ENCODE data around the gene OSBP2. TPM values are rescaled to one million over a fixed set of nuclear protein-coding genes. Genes with fewer than 3 reads are reported as not detected.
"Not testable (repeated sequence)": the region's sequence is repeated elsewhere in the genome, so short reads cannot be mapped to it uniquely, and the experiment has no call there.

Gene OSBP2
- total and polyA plus RNA-seq, 10 of the 15 experiments (the other 5 are each of a cell fraction or from before 2014, with no cell fraction given), result 0.11 to 7.7 (median 3.6) TPM

- no peak overlapping the region for H3K4me3 ChIP-seq
- H3K4me2 ChIP-seq (ENCODE audit: control insufficient read depth, insufficient read depth), result no peak overlapping the region
- no peaks in the 10 kb centered on the region for H3K36me3 ChIP-seq (ENCODE audit: control insufficient read depth in 2 of 2, insufficient read depth in 2 of 2, low read length in 1 of 2)
- CTCF ChIA-PET, result interaction anchor here (0.6 kb wide), 1 partner anchor 1893 kb away, joined by 3 read pairs; no protein-coding TSS in a partner anchor
- FAIRE-seq, result no peak
- H3K27me3 ChIP-seq (replicated peaks in 1 of 2; ENCODE audit: control insufficient read depth in 2 of 2, insufficient read depth in 2 of 2, low read length in 1 of 2), result no peaks in the 10 kb centered on the region
- no peak for DNase-seq (ENCODE audit: low read depth, low spot score)
- POLR2A ChIA-PET, result interaction anchor here (0.6 kb wide), 1 partner anchor 400 kb away, joined by 3 read pairs; no protein-coding TSS in a partner anchor
- no peaks in the 10 kb centered on the region for H3K9me3 ChIP-seq (replicated peaks; ENCODE audit: control insufficient read depth, insufficient read depth, low read length)
- ATAC-seq, result no peak
- 70% methylated on average over 9 of the region's 9 CpGs for WGBS (ENCODE audit: insufficient coverage, insufficient replicate concordance, low lambda C conversion rate, missing lambda C conversion rate)
- H4K20me1 ChIP-seq (ENCODE audit: control insufficient read depth, insufficient read depth), result no peaks in the 10 kb centered on the region
- TF ChIP-seq ZNF384 (IDR thresholded peaks at IDR 0.05; ENCODE audit: borderline replicate concordance, low read depth, low read length), result no peak
- H3K79me2 ChIP-seq (ENCODE audit: control insufficient read depth, insufficient read depth, low read length), result no peaks in the 10 kb centered on the region
- H3K27ac ChIP-seq (ENCODE audit: control insufficient read depth, insufficient read depth), result no peak overlapping the region
- BruUV-seq (replicated peaks), result no TSS peak
- in situ Hi-C loops (cut with MboI) (no loop called here), intact Hi-C loops (cut with micrococcal nuclease; ENCODE audit: unreplicated experiment) (no loop called here)
- SMC1A ChIA-PET (ENCODE audit: uncharacterized antibody, unreplicated experiment), result interaction anchor here (1.5 kb wide), 1 partner anchor 69 kb away, joined by 4 read pairs; no protein-coding TSS in a partner anchor
- H3K9ac ChIP-seq (ENCODE audit: control insufficient read depth, insufficient read depth, low read length), result no peak overlapping the region
- H3K4me1 ChIP-seq (ENCODE audit: control insufficient read depth, insufficient read depth, low read length), result no peaks in the 10 kb centered on the region
- RAD21 ChIA-PET (ENCODE audit: unreplicated experiment), result no interaction called here
- H2AFZ ChIP-seq (ENCODE audit: control insufficient read depth, low read depth, low read length), result no peak overlapping the region
Observed at GRCh38 chr22:30675436-30675835, 19.2 kb upstream of the OSBP2 start.

GRCh38 chr22:30676565-30676964 is 18.1 kb upstream of the OSBP2 start:
- H3K9me3 ChIP-seq (replicated peaks; ENCODE audit: control insufficient read depth, insufficient read depth, low read length); H3K4me2 ChIP-seq (ENCODE audit: control insufficient read depth, insufficient read depth); in situ Hi-C loops (cut with MboI); H2AFZ ChIP-seq (ENCODE audit: control insufficient read depth, low read depth, low read length); CTCF ChIA-PET; H3K4me3 ChIP-seq; H4K20me1 ChIP-seq (ENCODE audit: control insufficient read depth, insufficient read depth); H3K4me1 ChIP-seq (ENCODE audit: control insufficient read depth, insufficient read depth, low read length); POLR2A ChIA-PET; ATAC-seq; FAIRE-seq; H3K27me3 ChIP-seq (replicated peaks in 1 of 2; ENCODE audit: control insufficient read depth in 2 of 2, insufficient read depth in 2 of 2, low read length in 1 of 2); H3K36me3 ChIP-seq (ENCODE audit: control insufficient read depth in 2 of 2, insufficient read depth in 2 of 2, low read length in 1 of 2); BruUV-seq (replicated peaks); H3K9ac ChIP-seq (ENCODE audit: control insufficient read depth, insufficient read depth, low read length); H3K79me2 ChIP-seq (ENCODE audit: control insufficient read depth, insufficient read depth, low read length); intact Hi-C loops (cut with micrococcal nuclease; ENCODE audit: unreplicated experiment); DNase-seq (ENCODE audit: low read depth, low spot score); RAD21 ChIA-PET (ENCODE audit: unreplicated experiment); H3K27ac ChIP-seq (ENCODE audit: control insufficient read depth, insufficient read depth): not testable (repeated sequence)
- 43% methylated on average over 3 of the region's 3 CpGs for WGBS (ENCODE audit: insufficient coverage, insufficient replicate concordance, low lambda C conversion rate, missing lambda C conversion rate)
- SMC1A ChIA-PET (ENCODE audit: uncharacterized antibody, unreplicated experiment), result interaction anchor here (1.0 to 1.5 kb wide), 2 partner anchors 42 to 67 kb away, joined by 3 to 4 read pairs; no protein-coding TSS in a partner anchor

- DNase-seq (ENCODE audit: low read depth, low spot score); H3K4me2 ChIP-seq (ENCODE audit: control insufficient read depth, insufficient read depth); intact Hi-C loops (cut with micrococcal nuclease; ENCODE audit: unreplicated experiment); ATAC-seq; H2AFZ ChIP-seq (ENCODE audit: control insufficient read depth, low read depth, low read length); H3K36me3 ChIP-seq (ENCODE audit: control insufficient read depth in 2 of 2, insufficient read depth in 2 of 2, low read length in 1 of 2); H3K79me2 ChIP-seq (ENCODE audit: control insufficient read depth, insufficient read depth, low read length); H4K20me1 ChIP-seq (ENCODE audit: control insufficient read depth, insufficient read depth); in situ Hi-C loops (cut with MboI); BruUV-seq (replicated peaks); H3K4me1 ChIP-seq (ENCODE audit: control insufficient read depth, insufficient read depth, low read length); FAIRE-seq; H3K9ac ChIP-seq (ENCODE audit: control insufficient read depth, insufficient read depth, low read length); H3K9me3 ChIP-seq (replicated peaks; ENCODE audit: control insufficient read depth, insufficient read depth, low read length); H3K27ac ChIP-seq (ENCODE audit: control insufficient read depth, insufficient read depth); H3K27me3 ChIP-seq (replicated peaks in 1 of 2; ENCODE audit: control insufficient read depth in 2 of 2, insufficient read depth in 2 of 2, low read length in 1 of 2); H3K4me3 ChIP-seq: not testable (repeated sequence)
- 40% methylated on average over 11 of the region's 12 CpGs for WGBS (ENCODE audit: insufficient coverage, insufficient replicate concordance, low lambda C conversion rate, missing lambda C conversion rate)
- ChIA-PET CTCF (interaction anchor here (0.9 to 2.5 kb wide), 3 partner anchors 45 to 75 kb away, joined by 3 to 12 read pairs (median 5); partner anchors contain the start of gene SLC35E4), POLR2A (interaction anchor here (0.8 to 2.3 kb wide), 2 partner anchors 13 to 45 kb away, joined by 3 to 8 read pairs; partner anchors contain the start of gene SLC35E4), SMC1A (ENCODE audit: uncharacterized antibody, unreplicated experiment) (interaction anchor here (0.6 to 2.0 kb wide), 4 partner anchors 46 to 75 kb away, joined by 3 to 7 read pairs (median 3); no protein-coding TSS in a partner anchor), RAD21 (ENCODE audit: unreplicated experiment) (interaction anchor here (2.7 kb wide), 1 partner anchor 75 kb away, joined by 10 read pairs; no protein-coding TSS in a partner anchor)
Observed at GRCh38 chr22:30679895-30680690, 14.6 kb upstream of the OSBP2 start.
